SH-SY5Y (cell line): Measurements from ENCODE around the gene POPDC3.

Experiments
- GATA2 ChIP-seq: IDR thresholded peaks from 2 replicates; pipeline ENCODE4 v1.6.1; 2011; ENCODE audit warnings: mild to moderate bottlenecking, low read depth, low read length
- GATA3 ChIP-seq: IDR thresholded peaks from 2 replicates; pipeline ENCODE4 v1.6.1; 2011; ENCODE audit warnings: low read depth, mild to moderate bottlenecking, low read length, moderate library complexity

POPDC3 gene

DNA sequence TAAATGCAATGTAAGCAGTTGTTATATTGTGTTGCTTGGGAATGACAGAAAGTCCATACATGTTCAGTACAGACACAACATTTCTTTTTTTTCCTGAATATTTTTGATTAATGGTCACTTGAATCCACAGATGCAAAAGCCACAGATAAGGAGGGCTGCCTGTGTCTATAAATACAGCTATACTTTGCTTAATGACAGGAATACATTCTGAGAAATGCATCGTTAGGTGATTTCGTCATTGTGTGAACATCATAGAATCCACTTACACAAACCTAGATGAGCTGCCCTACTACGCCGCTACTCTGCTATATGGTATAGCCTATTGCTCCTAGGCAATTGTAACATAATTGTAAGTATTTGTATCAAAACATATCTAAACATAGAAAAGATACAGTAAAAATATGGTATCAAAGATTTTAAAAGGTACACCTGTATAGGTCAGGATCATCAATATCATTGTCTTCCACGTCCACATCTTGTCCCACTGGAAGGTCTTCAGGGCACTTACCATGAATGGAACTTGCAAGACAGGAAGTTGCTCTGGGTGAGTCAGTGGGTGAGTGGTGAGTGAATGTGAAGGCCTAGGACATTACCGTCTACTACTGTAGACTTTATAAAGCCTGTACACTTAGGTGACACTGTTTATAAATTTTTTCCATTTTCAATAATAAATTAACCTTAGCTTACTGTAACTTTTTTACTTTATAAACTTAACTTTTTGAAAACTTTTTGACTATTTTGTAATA lies 27.9 kb upstream of the POPDC3 start:
- TF ChIP-seq GATA3 (no peak), GATA2 (no peak)

DNA sequence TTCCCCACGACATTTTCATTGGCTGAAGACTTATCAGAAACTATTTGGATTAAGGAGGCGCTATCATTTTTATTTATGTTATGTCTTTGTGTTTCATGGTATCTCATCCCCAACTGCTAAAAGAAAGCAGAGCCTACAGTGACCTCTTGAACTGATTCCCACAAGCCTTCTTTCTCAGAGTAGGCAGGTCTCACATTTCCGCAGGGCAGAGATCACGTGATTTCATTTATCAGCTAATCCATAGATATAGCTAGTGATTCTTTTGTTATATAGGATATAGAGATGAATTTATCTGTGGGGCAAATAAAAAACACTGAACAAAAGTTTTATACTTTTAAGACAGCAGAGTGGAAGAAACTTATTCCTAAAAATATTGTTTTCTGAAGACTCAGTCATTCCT lies 25.0 kb upstream of the POPDC3 start:
- TF ChIP-seq GATA3: no peak
- no peak for TF ChIP-seq GATA2

DNA sequence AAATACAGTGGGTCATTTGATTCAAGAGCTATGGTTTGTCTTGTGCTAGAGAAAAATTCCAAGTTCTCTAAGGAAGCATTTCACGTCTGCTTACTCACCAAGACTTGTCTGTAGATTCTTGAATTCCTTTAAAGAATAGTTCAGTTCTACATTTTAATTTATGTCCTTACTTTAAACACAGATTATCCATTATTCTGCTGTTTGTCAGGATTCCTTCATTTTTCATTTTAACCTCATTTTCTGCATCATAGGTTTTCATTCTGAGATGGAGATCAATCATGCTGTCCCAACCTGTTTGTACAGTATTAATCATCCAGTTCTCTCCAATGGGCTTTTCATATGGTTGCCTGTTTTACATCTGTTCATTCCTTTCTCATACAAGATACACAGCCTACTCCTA lies 24.5 kb upstream of the POPDC3 start:
- TF ChIP-seq GATA3 (no peak), GATA2 (no peak)

DNA sequence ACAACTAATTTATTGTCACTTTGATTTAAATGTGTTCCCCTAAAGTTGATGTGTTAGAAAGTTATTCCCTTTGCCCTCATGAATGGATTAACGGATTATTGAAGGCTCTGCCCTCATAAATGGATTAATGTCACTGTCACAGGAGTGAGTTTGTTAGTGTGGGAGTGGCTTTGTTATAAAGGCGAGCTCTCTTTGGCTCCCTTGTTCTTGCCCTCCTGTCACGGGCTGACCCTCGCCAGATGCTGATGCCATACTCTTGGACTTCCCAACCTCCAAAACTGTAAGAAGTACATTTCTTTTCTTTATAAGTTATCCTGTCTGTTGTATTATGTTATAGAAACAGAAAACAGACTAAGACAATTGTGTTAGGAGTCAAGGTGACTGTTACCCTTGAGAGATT lies 22.7 kb upstream of the POPDC3 start:
- no peak for TF ChIP-seq GATA2
- TF ChIP-seq GATA3: no peak

DNA sequence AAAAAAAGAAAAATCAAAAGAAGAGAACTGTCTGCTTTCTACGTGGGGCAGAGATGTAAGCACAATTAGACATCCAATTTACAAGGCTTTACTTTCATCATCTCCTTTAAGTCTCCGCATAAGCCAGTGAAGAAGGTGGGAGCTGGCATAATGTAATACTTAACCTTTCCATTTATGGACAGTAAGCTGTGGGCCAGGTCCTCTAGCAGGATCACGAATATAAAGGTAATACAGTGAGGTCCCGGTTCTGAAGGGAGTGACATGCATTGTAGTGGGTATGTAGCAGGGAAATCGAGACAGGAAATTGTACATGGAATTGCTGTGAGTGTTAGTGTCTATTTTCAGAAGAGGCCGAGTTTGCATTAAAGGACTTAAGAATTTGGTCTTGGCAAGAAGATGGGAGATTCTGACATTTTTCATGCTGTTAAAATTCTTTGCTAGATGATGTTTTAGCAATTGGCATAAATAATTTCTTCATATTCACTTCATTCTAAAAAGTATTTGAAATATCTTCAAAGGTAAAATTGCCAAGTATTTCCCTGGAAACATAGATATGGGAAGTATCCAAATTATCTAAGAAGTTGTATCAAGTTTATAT lies 20.4 kb upstream of the POPDC3 start:
- TF ChIP-seq GATA3 (no peak), GATA2 (no peak)

DNA sequence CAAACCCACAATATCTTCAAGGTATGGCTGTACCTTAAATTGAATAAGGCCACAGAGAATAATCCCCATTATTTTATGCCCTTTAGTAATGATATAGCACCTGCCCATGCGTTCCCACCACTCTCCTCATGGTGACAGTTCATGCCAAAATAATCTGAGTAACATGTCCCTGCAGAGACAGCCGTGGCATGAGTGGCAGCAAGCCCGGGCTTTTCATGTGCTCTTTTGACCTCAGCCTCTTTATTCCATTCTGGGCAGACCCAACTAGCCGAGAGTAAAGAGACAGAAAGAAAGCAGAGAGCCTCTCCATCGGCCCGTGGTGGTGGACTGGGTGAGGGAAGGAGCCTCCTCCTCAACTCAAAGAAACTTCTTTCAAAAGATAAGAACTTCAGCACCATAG lies 19.9 kb upstream of the POPDC3 start:
- TF ChIP-seq GATA3 (no peak), GATA2 (no peak)

DNA sequence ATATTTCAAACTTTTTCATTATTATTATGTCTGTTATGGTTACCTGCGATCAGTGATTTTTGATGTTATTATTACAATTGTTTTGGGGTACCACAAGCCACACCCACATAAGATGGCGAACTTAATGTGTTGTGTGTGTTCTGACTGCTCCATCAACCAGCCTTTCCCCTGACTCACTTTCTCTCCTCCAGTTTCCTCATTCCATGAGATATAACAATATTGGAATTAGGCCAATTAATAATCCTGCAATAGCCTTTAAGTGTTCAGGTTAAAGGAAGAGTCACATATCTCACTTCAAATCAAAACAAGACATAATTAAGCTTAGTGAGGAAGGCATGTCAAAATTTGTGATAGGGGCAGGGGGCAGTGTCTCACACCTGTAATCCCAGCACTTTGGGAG lies 16.3 kb upstream of the POPDC3 start:
- TF ChIP-seq GATA3 (no peak), GATA2 (no peak)

DNA sequence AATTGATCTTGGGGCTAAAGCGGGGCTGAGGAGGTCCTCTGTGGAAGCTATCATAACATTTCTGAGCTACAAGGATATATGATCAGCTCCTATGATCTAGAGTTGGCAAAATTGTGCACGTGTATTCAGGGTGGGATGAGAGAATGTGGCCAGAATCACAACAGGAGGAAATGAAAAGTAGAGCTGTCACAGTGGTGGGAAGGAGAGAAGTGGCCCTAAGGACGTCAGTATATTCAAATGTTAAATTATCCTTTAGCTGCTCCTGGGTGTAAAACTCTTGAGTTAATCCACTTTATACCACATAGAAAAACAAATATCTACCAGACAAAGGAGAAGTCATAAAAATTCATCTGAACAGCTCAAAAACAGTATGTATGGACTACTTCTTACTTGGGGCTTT lies 14.8 kb upstream of the POPDC3 start:
- no peak for TF ChIP-seq GATA2
- TF ChIP-seq GATA3: no peak

DNA sequence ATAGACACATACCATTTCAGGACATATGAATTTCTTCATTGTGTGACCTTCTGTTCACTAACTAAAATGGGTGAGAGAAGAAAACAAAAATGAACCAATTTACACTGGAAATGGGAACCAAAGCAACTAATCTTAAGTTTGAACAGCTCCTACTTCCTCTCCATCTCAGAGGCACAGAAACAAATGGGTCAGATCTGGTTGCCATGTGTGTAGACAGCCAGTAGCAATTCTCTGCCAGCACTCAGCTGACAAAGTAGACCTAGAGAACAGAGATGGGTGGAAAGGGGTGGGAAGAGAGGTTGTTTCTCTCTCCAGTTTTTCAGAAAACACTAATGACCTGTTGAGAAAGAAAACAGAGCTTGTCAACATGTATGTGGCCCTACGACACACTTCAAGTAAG lies 14.3 kb upstream of the POPDC3 start:
- no peak for TF ChIP-seq GATA2
- TF ChIP-seq GATA3: no peak

DNA sequence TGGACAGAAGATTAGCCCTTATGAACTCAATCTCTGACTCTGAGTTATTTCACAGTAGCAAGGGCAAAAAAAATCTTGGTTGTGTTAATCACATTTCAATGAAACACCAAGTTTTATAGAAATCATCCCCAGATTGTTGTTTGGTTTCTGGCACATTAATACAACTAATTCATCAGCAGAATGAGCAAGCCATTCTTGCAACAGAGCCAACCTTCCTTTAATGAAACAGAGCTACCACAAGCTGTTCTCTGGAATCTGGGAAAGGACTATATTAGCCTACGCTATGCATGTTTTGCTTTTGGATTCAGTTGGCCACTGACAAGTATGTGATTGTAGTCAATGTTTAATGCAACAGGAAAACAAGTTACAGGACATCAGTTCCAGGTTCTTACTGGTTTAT lies 13.8 kb upstream of the POPDC3 start:
- TF ChIP-seq GATA2: no peak
- TF ChIP-seq GATA3: no peak

DNA sequence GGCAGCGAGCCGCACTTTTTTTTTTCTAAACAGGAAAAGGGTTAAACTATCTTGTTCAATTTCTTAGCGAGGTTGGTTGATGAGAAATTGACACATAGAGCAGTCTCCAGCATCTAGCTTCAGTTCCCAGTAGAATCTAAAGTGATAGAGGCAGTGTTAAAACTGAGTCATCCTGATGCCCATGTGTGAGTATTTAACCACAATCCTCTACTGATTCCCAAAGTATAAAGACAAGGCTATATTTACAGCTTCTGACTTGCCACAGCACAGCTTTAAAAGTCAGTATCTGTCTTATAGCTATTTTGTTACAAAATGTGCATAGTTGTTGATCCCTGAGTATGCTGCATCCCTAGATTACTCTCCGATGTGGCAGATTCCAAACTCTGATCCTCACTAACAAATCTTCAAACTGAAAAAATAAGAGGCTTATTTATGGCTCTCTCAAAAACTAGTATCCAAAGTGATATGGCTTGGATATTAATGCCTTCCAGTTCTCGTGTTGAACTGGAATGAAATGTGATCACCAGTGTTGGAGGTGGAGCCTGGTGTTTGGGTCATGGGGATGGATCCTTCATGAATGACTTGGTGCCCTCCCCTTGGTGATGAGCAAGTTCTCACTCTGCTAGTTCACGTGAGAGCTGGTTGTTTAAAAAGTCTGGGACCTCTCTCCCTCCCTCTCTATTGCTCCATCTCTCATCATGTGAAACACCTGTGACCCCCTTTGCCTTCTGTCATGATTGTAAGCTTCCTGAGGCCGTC lies 13.1 kb upstream of the POPDC3 start:
- no peak for TF ChIP-seq GATA2
- no peak for TF ChIP-seq GATA3

DNA sequence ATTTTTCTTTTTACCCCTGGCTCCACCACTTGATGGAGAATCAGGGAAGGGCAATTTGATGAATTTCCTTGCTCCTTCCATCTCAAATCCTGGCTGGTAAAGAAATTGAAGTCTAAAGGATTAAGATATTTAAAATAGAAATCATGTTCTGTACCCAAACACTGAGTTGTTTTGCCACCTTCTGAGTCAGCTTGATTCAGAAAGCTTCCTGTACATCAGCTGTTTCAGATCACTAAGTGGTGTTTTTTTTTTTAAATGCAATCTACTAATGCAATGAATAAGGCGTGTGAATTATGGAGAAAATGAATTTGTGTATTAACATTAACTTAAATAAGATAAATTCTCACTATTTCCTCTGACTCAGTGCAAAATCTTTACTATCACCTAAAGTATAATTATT lies 11.5 kb upstream of the POPDC3 start:
- TF ChIP-seq GATA2 (no peak), GATA3 (no peak)

DNA sequence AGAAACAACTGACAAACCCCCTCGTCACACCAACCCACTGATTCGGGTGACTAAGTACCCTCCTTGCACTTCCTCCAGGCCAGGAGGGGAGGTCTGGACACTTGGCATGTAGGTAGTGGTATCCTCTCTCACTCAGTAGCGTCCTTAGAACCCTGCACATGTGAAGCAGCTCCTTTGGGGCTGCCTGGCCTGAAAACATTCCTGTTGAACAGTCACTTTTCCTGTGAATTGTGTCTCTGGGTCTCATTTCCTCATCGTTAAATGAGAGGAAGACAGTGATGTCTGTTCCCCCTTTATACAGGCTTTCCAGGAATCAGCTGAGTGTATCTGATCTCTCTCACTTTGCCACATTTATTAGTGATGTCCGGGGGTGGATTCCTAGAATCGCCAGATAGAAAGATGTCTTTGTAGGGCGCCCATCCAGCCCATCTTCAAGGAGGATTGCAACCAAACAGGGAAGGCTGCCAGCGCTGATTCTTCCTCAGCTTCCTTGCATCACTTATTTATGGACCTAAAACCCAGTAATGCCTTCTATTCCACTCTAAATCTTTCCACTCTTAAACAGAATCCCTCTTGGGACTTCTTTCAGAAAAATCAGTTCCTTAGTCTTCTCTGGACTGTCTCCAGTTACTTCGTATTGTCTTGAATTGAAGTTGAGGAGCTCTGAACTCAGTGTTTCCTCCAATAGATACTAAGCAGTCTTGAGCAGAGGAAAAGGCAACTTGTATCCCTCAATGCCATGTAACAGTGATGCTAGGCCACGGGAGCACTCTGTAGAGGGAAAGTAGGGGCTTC lies 9.4 kb upstream of the POPDC3 start:
- TF ChIP-seq GATA2 (no peak), GATA3 (no peak)

DNA sequence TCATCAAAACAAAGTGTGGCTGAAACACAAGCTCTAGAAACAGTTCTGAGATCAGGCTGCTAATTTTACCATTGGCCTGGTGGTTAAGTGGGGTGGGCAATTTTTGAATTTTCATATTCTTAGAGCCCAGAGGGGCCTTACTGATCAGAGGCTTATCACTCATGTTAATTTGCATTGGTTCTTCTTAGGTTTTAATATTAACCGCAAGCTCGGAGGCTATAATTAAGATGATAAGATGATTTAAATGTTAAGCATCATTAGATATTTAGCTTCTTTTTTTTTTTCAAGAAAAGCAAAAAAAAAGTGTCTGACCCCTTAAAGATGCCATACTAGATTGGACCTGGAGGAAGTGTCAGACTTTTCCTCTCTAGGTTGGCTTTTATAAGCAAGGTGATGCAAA lies 8.4 kb upstream of the POPDC3 start:
- no peak for TF ChIP-seq GATA3
- no peak for TF ChIP-seq GATA2
